HFF-Myc (cell line): ENCODE results near the gene ERP44.

ENCODE experiments used
- DNase-seq: peaks from one replicate; pipeline ENCODE4 v3.0.0-alpha.2; 2011; ENCODE audit warnings: low read depth; ENCODE audit errors: extremely low read depth
- H3K4me3 ChIP-seq: replicated peaks from 2 replicates; pipeline ENCODE4 v1.5.1; 2011; ENCODE audit warnings: low read depth, mild to moderate bottlenecking, control low read depth, low read length
- CTCF ChIP-seq: IDR thresholded peaks from 2 replicates; pipeline ENCODE4 v1.5.1; 2012; ENCODE audit warnings: mild to moderate bottlenecking, low read depth, low read length, control low read depth; ENCODE audit errors: missing control alignments

The ERP44 gene

GRCh38 chr9:99986642-99987041 lies 112.2 kb downstream of the ERP44 start:
- no peak overlapping the region for H3K4me3 ChIP-seq
- DNase-seq, result no peak
- TF ChIP-seq CTCF, result no peak

- TF ChIP-seq CTCF, result no peak
- DNase-seq, result no peak
- H3K4me3 ChIP-seq, result no peak overlapping the region
These were observed 118.2 kb downstream of the ERP44 start for GRCh38 chr9:99980598-99980997.

DNA sequence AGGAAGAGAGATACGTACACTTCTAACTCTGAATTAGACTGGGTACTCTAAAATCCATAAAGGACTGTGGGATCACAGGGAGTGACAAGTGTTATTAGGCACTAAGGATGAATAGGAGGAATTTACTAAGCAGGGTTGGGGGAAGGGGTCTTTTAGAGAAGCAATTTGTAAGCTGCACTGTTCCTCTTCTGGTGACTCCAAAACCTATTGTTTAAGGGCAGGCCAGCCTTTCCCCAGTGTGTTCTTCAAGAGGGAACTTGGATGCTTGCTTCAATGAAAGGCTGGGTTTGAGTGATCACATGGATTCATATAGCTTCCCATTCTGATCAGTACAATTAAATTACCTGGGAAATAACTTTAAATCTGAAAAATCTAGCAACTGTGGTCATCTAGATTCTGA lies 120.6 kb downstream of the ERP44 start:
- H3K4me3 ChIP-seq, result no peak overlapping the region
- no peak for DNase-seq
- TF ChIP-seq CTCF, result no peak

GRCh38 chr9:99977033-99977792 lies 121.6 kb downstream of the ERP44 start:
- DNase-seq, result no peak
- no peak for TF ChIP-seq CTCF
- no peak overlapping the region for H3K4me3 ChIP-seq

DNA sequence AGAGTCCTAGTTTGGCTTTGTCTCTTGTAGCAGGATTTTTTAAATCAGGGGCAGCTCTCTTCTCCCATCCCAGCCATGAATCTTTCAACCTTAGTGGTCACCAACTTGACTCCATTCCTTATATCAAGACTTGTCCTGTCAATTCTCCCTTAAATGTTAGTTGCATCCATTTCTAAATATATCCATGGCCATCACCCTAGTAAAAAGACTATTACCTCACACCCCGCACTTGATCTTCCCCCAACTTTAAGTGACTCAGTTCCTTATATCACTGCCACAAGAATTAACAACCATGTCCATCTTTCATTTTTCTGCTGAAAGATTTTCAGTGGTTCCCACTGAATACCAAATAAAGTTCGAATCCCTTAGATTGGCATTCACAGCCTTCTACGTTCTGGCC lies 125.3 kb downstream of the ERP44 start:
- TF ChIP-seq CTCF, result no peak
- no peak overlapping the region for H3K4me3 ChIP-seq
- no peak for DNase-seq

GRCh38 chr9:99971410-99971809 lies 127.4 kb downstream of the ERP44 start:
- TF ChIP-seq CTCF, result no peak
- no peak overlapping the region for H3K4me3 ChIP-seq
- DNase-seq, result no peak

DNA sequence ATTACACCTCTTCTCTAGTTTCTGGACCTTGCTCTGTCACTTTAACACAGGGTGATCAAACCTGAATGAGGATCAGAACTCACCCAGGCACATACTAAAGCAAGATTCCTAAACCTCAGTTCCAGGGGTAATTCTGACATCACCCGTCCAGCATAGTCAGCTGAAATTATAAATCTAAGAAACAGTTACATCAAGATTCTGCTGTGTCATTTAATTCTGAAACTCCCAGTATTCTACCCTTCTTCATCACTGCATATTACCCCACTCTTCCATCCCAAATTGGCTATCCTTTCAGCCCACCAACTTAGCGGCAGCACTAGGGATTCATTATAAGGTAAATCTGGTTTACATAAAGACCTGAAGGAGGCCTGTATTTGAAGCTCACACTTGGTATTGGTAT lies 128.3 kb downstream of the ERP44 start:
- no peak for DNase-seq
- H3K4me3 ChIP-seq, result no peak overlapping the region
- no peak for TF ChIP-seq CTCF
